Caco-2 (cell line): ENCODE results near the gene AFMID. TPM values are rescaled to one million over a fixed set of nuclear protein-coding genes. Genes with fewer than 3 reads are reported as not detected.

Experiments used
- BruUV-seq: library from RNA; stranded (reverse); fragments of 400-500 nt; replicated peaks from 2 replicates; lab custom pipeline; 2021; lab: Mats Ljungman, UMichigan
- CTCF ChIA-PET: fragments of 300-600 bp; sonication (Branson Sonifier 250); formaldehyde crosslinking; loops from one replicate; lab custom pipeline; 2022; ENCODE audit warnings: antibody characterized with exemption; lab: Charles Lee
- POLR2A ChIA-PET: fragments of 300-600 bp; sonication (Branson Sonifier 250); formaldehyde crosslinking; loops from one replicate; lab custom pipeline; 2022; ENCODE audit warnings: antibody characterized with exemption; lab: Charles Lee
- DNase-seq, 2 experiments: peaks; one replicate each; pipeline versions ENCODE4 v3.0.0 to v3.0.0-alpha.2; 2020 to 2022
- H3K27me3 ChIP-seq: replicated peaks from 2 replicates; pipeline ENCODE4 v1.6.0; 2011; ENCODE audit warnings: low read length; ENCODE audit not compliant: control insufficient read depth, insufficient read depth
- H3K36me3 ChIP-seq: 2 replicates; pipeline ENCODE4 v1.5.1; 2011; ENCODE audit warnings: low read length; ENCODE audit not compliant: control insufficient read depth, insufficient read depth
- H3K4me1 ChIP-seq: fragments of 250-450 bp; sonication (Bioruptor Pico); 2 replicates; pipeline ENCODE4 v1.5.1; 2020; ENCODE audit warnings: mild to moderate bottlenecking
- H3K4me3 ChIP-seq: 2 replicates; pipeline ENCODE4 v1.5.1; 2011; ENCODE audit warnings: low read depth, mild to moderate bottlenecking, control low read depth, low read length
- H3K9me3 ChIP-seq: fragments of 250-450 bp; sonication (Bioruptor Pico); 2 replicates; pipeline ENCODE4 v1.5.1; 2020; ENCODE audit warnings: mild to moderate bottlenecking, moderate library complexity
- H3K27ac Mint-ChIP-seq: one replicate; pipeline ENCODE4 v1.8.0; 2022; ENCODE audit warnings: mixed read lengths; ENCODE audit not compliant: unreplicated experiment
- H3K27me3 Mint-ChIP-seq: one replicate; pipeline ENCODE4 v1.8.0; 2022; ENCODE audit warnings: mixed read lengths; ENCODE audit not compliant: insufficient read depth, unreplicated experiment
- H3K36me3 Mint-ChIP-seq: one replicate; pipeline ENCODE4 v1.8.0; 2022; ENCODE audit warnings: mild to moderate bottlenecking, mixed read lengths; ENCODE audit not compliant: insufficient read depth, unreplicated experiment
- H3K4me1 Mint-ChIP-seq: one replicate; pipeline ENCODE4 v1.8.0; 2022; ENCODE audit warnings: low read depth, mixed read lengths; ENCODE audit not compliant: unreplicated experiment
- H3K4me3 Mint-ChIP-seq: one replicate; pipeline ENCODE4 v1.8.0; 2022; ENCODE audit warnings: mild to moderate bottlenecking, moderate library complexity, mixed read lengths; ENCODE audit not compliant: unreplicated experiment
- H3K9me3 Mint-ChIP-seq: one replicate; pipeline ENCODE4 v1.8.0; 2022; ENCODE audit warnings: mixed read lengths; ENCODE audit not compliant: unreplicated experiment
- intact Hi-C: fragments of 100-400 bp; cut with micrococcal nuclease; formaldehyde crosslinking; loops from one replicate; pipeline ENCODE4 v1.10.0; 2022; ENCODE audit not compliant: unreplicated experiment
- total RNA-seq: library from RNA; stranded (reverse); gene quantifications from 2 replicates; pipeline ENCODE4 v1.2.3, GENCODE V29; 2022
- TF ChIP-seq, protein P1 (sequence below), 2 experiments: fragments of 200-600 bp in 1 of 2; IDR thresholded peaks; 1 replicate in 1 of 2; 2 replicates in 1 of 2; pipeline versions ENCODE4 v1.5.1 to v1.8.0; 2011 to 2022; ENCODE audit warnings: antibody characterized with exemption in 1 of 2, control low read depth in 1 of 2, inconsistent platforms in 1 of 2, low read depth in 1 of 2, low read length in 1 of 2, mild to moderate bottlenecking in 1 of 2, moderate library complexity in 1 of 2; ENCODE audit not compliant: insufficient read depth in 1 of 2, severe bottlenecking in 1 of 2, unreplicated experiment in 1 of 2

The AFMID gene
- total RNA-seq, 1 experiment from 2014 or later: 83.0 TPM

- peaks cover 94% of the 10 kb centered on the region for H3K36me3 Mint-ChIP-seq
- no peaks in the 10 kb centered on the region for H3K9me3 Mint-ChIP-seq
- peak overlapping the region; percentile 78 for H3K27ac Mint-ChIP-seq
- H3K27me3 Mint-ChIP-seq: no peaks in the 10 kb centered on the region
- DNase-seq: no peak
- Histone ChIP-seq H3K36me3 (peaks cover 2% of the 10 kb centered on the region), H3K4me3 (no peak overlapping the region), H3K27me3 (no peaks in the 10 kb centered on the region), H3K9me3 (no peaks in the 10 kb centered on the region), H3K4me1 (peaks cover 25% of the 10 kb centered on the region)
- CTCF ChIA-PET: no interaction called here
- no TSS peak for BruUV-seq
- peaks cover 24% of the 10 kb centered on the region for H3K4me1 Mint-ChIP-seq
- intact Hi-C loops: no loop called here
- TF ChIP-seq, protein P1, sequence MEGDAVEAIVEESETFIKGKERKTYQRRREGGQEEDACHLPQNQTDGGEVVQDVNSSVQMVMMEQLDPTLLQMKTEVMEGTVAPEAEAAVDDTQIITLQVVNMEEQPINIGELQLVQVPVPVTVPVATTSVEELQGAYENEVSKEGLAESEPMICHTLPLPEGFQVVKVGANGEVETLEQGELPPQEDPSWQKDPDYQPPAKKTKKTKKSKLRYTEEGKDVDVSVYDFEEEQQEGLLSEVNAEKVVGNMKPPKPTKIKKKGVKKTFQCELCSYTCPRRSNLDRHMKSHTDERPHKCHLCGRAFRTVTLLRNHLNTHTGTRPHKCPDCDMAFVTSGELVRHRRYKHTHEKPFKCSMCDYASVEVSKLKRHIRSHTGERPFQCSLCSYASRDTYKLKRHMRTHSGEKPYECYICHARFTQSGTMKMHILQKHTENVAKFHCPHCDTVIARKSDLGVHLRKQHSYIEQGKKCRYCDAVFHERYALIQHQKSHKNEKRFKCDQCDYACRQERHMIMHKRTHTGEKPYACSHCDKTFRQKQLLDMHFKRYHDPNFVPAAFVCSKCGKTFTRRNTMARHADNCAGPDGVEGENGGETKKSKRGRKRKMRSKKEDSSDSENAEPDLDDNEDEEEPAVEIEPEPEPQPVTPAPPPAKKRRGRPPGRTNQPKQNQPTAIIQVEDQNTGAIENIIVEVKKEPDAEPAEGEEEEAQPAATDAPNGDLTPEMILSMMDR (IDR thresholded peaks at IDR 0.05; ENCODE audit: insufficient read depth in 1 of 2, low read depth in 1 of 2, low read length in 1 of 2, severe bottlenecking in 1 of 2, unreplicated experiment in 1 of 2): no peak
- H3K4me3 Mint-ChIP-seq: peak overlapping the region; percentile 52
- POLR2A ChIA-PET: interaction anchor here (1.2 kb wide), 1 partner anchor 14 kb away, joined by 4 read pairs; the partner anchor contains the start of gene TK1
Observed at GRCh38 chr17:78172249-78173051, 14.7 kb upstream of the AFMID start.

DNA sequence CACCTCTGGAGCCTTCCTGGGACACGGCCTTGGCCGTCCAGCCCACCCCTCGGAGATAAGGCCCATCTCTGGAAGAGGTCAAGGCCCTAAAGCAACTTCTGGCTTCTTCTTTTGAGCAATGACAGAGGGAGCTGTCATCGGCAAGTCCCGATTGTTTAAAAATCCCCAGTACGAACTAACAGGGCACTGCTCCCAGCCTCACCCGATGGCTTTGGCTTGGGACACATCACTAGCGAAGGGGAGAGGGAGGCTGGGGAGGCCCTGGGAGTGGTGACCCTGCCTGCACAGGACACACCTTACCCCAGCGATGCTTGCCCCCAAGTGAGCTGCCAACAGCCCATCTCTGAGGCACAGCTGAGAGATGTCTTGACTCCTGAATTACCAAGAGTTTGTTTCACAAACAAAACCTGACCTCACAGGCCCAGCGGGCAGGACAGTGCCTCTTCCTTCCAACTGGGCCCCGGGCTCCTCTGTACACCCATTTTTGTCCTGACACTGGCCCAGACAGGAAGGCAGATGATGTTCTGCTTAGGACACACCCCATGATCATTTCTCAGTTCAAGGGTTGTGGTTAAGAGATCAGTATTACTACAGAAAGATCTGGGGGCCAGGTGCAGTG, 14.0 kb upstream of the AFMID start:
- Mint-ChIP-seq H3K27ac (peak overlapping the region; percentile 78), H3K4me3 (peak overlapping the region; percentile 22), H3K9me3 (no peaks in the 10 kb centered on the region), H3K4me1 (peaks cover 24% of the 10 kb centered on the region), H3K36me3 (peaks cover 94% of the 10 kb centered on the region), H3K27me3 (no peaks in the 10 kb centered on the region)
- no peak for DNase-seq
- TF ChIP-seq, protein P1 (IDR thresholded peaks at IDR 0.05; ENCODE audit: insufficient read depth in 1 of 2, low read depth in 1 of 2, low read length in 1 of 2, severe bottlenecking in 1 of 2, unreplicated experiment in 1 of 2): no peak
- CTCF ChIA-PET: no interaction called here
- POLR2A ChIA-PET: interaction anchor here (1.2 kb wide), 1 partner anchor 13 kb away, joined by 4 read pairs; the partner anchor contains the start of gene TK1
- no peaks in the 10 kb centered on the region for H3K9me3 ChIP-seq
- H3K27me3 ChIP-seq: no peaks in the 10 kb centered on the region
- peaks cover 25% of the 10 kb centered on the region for H3K4me1 ChIP-seq
- BruUV-seq: no TSS peak
- H3K36me3 ChIP-seq: peaks cover 2% of the 10 kb centered on the region
- intact Hi-C loops: no loop called here
- no peak overlapping the region for H3K4me3 ChIP-seq

DNA sequence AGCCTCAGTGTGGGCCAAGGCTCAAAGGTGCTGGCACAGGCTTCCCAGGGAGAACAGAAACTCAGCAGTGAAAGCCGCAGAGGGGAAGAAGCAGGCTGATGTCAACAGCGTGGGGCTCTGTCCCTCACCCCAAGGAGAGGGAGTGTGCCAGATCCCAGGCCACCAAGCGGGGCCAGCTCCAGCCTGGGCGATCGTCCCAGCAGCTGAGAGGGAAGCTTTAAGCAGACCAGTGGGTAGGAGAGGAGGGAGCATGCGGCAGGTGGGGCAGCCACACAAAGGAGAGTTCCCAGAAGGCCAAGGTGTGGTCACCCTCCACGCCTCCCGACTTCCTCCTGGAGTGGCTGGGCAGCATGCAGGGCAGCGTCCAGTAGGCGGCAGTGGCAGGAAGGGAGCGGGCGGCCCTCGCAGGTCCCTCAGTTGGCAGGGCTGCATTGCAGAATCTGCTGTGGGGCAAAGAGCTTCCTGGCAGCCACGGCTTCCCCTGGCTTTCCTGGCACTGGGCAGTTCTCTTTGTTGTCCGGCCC, 12.8 kb upstream of the AFMID start:
- no peaks in the 10 kb centered on the region for H3K27me3 Mint-ChIP-seq
- H3K4me1 Mint-ChIP-seq: peaks cover 24% of the 10 kb centered on the region
- H3K4me3 Mint-ChIP-seq: peak overlapping the region; percentile 22
- DNase-seq: no peak
- peak overlapping the region; percentile 78 for H3K27ac Mint-ChIP-seq
- H3K4me1 ChIP-seq: peaks cover 23% of the 10 kb centered on the region
- no peak overlapping the region for H3K4me3 ChIP-seq
- intact Hi-C loops: no loop called here
- TF ChIP-seq, protein P1 (IDR thresholded peaks at IDR 0.05; ENCODE audit: insufficient read depth in 1 of 2, low read depth in 1 of 2, low read length in 1 of 2, severe bottlenecking in 1 of 2, unreplicated experiment in 1 of 2): no peak
- no peaks in the 10 kb centered on the region for H3K9me3 ChIP-seq
- H3K9me3 Mint-ChIP-seq: no peaks in the 10 kb centered on the region
- peaks cover 98% of the 10 kb centered on the region for H3K36me3 Mint-ChIP-seq
- ChIA-PET POLR2A (interaction anchor here (1.1 to 1.4 kb wide), 2 partner anchors 12 to 194 kb away, joined by 3 to 5 read pairs; partner anchors contain the start of genes AFMID and TK1), CTCF (interaction anchor here (0.9 to 1.8 kb wide), 2 partner anchors 13 to 77 kb away, joined by 4 to 7 read pairs; partner anchors contain the start of genes AFMID and TK1)
- TSS peak; percentile 27 for BruUV-seq
- H3K27me3 ChIP-seq: no peaks in the 10 kb centered on the region
- H3K36me3 ChIP-seq: peaks cover 2% of the 10 kb centered on the region
